DND-41 (cell line): ENCODE results near the gene ZNF205.

Experiments
- ATAC-seq: fragments of 200-7000 bp; cut with Tn5 transposase; 3 replicates; pipeline ENCODE4 v1.9.1; 2021; ENCODE audit warnings: low read depth; ENCODE audit not compliant: insufficient read depth
- DNase-seq: peaks from one replicate; pipeline ENCODE4 v3.0.0-alpha.2; 2020
- H2AFZ ChIP-seq: 2 replicates; pipeline ENCODE4 v1.6.0; 2012; ENCODE audit warnings: low read depth, low read length
- H3K27ac ChIP-seq: 2 replicates; pipeline ENCODE4 v1.5.1; 2012; ENCODE audit warnings: low read length, inconsistent platforms
- H3K27me3 ChIP-seq: fragments of 200-600 bp; sonication (generic); 2 replicates; pipeline ENCODE4 v1.6.0; 2012; ENCODE audit warnings: low read length, mild to moderate bottlenecking, inconsistent platforms; ENCODE audit not compliant: insufficient read depth, poor library complexity
- H3K36me3 ChIP-seq: 2 replicates; pipeline ENCODE4 v1.5.1; 2012; ENCODE audit warnings: low read length, inconsistent platforms; ENCODE audit not compliant: insufficient read depth
- H3K4me1 ChIP-seq: 2 replicates; pipeline ENCODE4 v1.5.1; 2012; ENCODE audit warnings: mild to moderate bottlenecking, low read length; ENCODE audit not compliant: insufficient read depth
- H3K4me2 ChIP-seq: 2 replicates; pipeline ENCODE4 v1.6.0; 2012; ENCODE audit warnings: mild to moderate bottlenecking, moderate library complexity, low read length, inconsistent platforms; ENCODE audit not compliant: insufficient read depth
- H3K4me3 ChIP-seq, 2 experiments: fragments of 200-600 bp in 1 of 2; shearing (Covaris generic) in 1 of 2; 2 replicates each; pipeline ENCODE4 v1.5.1; 2012 to 2016; ENCODE audit warnings: inconsistent platforms in 2 of 2, low read length in 2 of 2, mild to moderate bottlenecking in 2 of 2, low read depth in 1 of 2, moderate library complexity in 1 of 2
- H3K79me2 ChIP-seq: 2 replicates; pipeline ENCODE4 v1.6.0; 2012; ENCODE audit warnings: low read length, inconsistent platforms; ENCODE audit not compliant: insufficient read depth
- H3K9ac ChIP-seq: 2 replicates; pipeline ENCODE4 v1.6.0; 2012; ENCODE audit warnings: low read depth, mild to moderate bottlenecking, inconsistent platforms, low read length, moderate library complexity
- H3K9me3 ChIP-seq: 2 replicates; pipeline ENCODE4 v1.5.1; 2012; ENCODE audit warnings: low read length, moderate library complexity, mild to moderate bottlenecking, inconsistent platforms; ENCODE audit not compliant: insufficient read depth, severe bottlenecking
- H4K20me1 ChIP-seq: 2 replicates; pipeline ENCODE4 v1.6.0; 2012; ENCODE audit warnings: low read length; ENCODE audit not compliant: insufficient read depth
- EZH2 ChIP-seq: IDR thresholded peaks from 3 replicates; pipeline ENCODE4 v1.6.1; 2012; ENCODE audit warnings: borderline replicate concordance, low read depth, mild to moderate bottlenecking, moderate library complexity, low read length, inconsistent platforms; ENCODE audit not compliant: severe bottlenecking
- TF ChIP-seq, protein P1 (sequence below): IDR thresholded peaks from 2 replicates; pipeline ENCODE4 v1.5.1; 2012; ENCODE audit warnings: borderline replicate concordance, low read length, moderate library complexity, mild to moderate bottlenecking; ENCODE audit not compliant: poor library complexity, severe bottlenecking; ENCODE audit errors: extremely low read depth

The ZNF205 gene

DNA sequence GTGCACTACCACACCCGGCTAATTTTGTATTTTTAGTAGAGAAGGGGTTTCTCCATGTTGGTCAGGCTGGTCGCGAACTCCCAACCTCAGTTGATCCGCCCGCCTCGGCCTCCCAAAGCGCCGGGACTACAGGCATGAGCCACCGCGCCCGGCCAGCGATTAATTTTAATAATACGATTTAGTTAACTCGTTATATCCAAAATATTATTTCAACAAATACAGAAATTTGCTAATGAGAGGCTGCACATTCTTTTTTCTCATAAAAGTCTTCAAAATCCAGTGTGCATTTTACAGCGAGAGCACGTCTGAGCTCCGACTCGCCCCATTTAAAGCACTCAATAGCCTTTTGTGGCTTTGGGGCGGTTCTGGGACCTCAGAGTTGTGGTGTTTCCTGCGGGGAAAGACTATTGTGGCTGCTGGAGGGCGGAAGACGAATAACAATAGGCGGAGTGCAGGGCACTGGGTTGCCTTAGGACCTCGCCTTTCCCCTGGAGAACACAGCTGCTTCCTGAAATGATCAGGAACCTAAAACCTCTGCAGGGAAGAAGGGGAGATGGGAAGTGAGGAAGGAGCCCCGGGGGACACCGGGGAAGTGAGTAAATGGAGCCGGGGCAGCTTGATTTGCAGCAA is 10.4 kb upstream of the ZNF205 start:
- Histone ChIP-seq H3K27me3 (no peaks in the 10 kb centered on the region), H3K9me3 (no peaks in the 10 kb centered on the region), H3K4me1 (peaks cover 15% of the 10 kb centered on the region), H4K20me1 (no peaks in the 10 kb centered on the region), H3K4me2 (no peak overlapping the region), H3K9ac (no peak overlapping the region), H3K36me3 (no peaks in the 10 kb centered on the region), H3K27ac (no peak overlapping the region), H2AFZ (no peak overlapping the region), H3K79me2 (no peaks in the 10 kb centered on the region), H3K4me3 (no peak overlapping the region)
- DNase-seq (no peak), ATAC-seq (no peak)
- no peak for TF ChIP-seq EZH2
- TF ChIP-seq, protein P1, sequence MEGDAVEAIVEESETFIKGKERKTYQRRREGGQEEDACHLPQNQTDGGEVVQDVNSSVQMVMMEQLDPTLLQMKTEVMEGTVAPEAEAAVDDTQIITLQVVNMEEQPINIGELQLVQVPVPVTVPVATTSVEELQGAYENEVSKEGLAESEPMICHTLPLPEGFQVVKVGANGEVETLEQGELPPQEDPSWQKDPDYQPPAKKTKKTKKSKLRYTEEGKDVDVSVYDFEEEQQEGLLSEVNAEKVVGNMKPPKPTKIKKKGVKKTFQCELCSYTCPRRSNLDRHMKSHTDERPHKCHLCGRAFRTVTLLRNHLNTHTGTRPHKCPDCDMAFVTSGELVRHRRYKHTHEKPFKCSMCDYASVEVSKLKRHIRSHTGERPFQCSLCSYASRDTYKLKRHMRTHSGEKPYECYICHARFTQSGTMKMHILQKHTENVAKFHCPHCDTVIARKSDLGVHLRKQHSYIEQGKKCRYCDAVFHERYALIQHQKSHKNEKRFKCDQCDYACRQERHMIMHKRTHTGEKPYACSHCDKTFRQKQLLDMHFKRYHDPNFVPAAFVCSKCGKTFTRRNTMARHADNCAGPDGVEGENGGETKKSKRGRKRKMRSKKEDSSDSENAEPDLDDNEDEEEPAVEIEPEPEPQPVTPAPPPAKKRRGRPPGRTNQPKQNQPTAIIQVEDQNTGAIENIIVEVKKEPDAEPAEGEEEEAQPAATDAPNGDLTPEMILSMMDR = no peak

DNA sequence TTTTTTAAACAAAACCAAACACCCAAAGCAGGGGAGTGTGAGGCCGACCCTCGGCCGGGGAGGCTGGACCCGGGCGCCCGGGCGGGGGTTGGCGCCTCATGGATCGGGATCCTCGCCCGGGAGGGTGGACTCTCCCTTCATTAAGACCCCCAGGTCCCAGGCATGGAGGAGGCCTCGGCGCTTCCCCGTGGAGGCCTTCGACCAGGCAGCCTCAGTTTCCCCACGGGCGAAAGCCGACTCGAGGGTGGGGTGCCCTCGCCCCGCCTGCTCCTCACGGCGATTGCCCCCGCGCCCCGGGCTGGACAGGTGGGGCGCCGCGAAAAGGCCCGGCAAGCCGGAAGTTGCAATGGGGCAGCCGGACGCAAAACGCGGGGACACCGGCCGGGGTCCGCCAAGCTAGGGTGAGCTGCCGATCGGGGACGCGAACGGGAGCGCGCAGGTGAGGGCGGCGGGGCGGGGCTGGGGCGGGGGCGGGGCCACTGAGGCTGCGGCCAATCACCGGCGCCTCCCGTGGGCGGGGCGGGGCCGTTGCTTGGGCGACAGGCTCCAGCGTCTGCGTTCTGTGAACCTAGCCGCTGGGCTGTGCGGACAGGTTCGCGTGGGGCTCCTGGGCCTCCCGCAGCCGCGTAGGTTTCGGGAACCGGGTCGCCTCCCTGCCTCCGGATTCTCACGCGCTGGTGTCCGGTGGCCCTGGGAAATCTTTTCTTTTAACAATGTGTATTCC is 6.0 kb upstream of the ZNF205 start:
- Histone ChIP-seq H3K27me3 (no peaks in the 10 kb centered on the region), H2AFZ (peak overlapping the region; percentile 58), H4K20me1 (no peaks in the 10 kb centered on the region), H3K4me1 (peaks cover 22% of the 10 kb centered on the region), H3K27ac (no peak overlapping the region), H3K4me3 (peak overlapping the region in 1 of 2 experiments; percentile 57; a peak in 2 of 4 replicates), H3K36me3 (no peaks in the 10 kb centered on the region), H3K9me3 (no peaks in the 10 kb centered on the region), H3K4me2 (peak overlapping the region; percentile 96), H3K79me2 (no peaks in the 10 kb centered on the region), H3K9ac (peak overlapping the region; percentile 36; the same call in 1 of the 2 replicates)
- no peak for TF ChIP-seq EZH2
- TF ChIP-seq, protein P1 = no peak
- DNase-seq = peak; percentile 79
- peak; percentile 99 for ATAC-seq

DNA sequence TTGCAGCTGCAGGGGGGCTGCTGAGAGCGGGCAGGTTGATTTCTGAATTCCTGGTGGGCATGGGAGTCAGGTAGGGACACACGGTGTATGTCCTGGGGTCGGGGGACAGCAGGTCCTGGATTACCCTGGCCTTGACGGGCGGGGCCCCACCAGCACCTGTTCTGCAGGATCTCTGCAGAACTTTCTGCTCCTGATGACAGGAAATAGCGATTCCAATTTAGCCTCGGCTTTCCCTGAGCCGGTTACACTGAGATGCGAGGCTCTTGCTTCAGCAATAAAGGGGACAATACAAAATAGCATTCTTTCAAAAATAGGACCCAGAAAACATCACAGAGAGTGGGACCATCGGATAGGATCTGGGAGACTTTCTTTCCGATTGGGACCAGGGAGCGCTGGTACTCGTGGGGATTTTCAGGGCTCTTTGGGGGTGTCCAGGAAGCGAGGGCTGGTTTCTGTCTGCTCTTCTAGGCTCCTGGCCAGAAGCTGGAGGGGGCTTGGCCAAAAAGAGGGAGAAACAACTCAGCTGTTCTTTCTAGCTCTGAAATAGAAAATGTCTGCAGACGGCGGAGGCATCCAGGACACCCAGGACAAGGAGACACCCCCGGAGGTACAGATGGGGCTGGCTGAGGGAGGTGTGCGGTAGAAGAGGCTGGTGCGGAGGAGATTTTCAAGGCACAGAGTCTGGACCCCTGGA is 642 bp downstream of the ZNF205 start:
- Histone ChIP-seq H3K9me3 (no peaks in the 10 kb centered on the region), H3K27me3 (no peaks in the 10 kb centered on the region), H3K36me3 (no peaks in the 10 kb centered on the region), H4K20me1 (no peaks in the 10 kb centered on the region), H3K9ac (no peak overlapping the region), H3K4me2 (no peak overlapping the region), H3K79me2 (no peaks in the 10 kb centered on the region), H3K4me1 (no peaks in the 10 kb centered on the region), H2AFZ (no peak overlapping the region), H3K4me3 (no peak overlapping the region), H3K27ac (no peak overlapping the region)
- DNase-seq (no peak), ATAC-seq (no peak)
- TF ChIP-seq, protein P1 = no peak
- TF ChIP-seq EZH2 = no peak
